Suprapubic skin (tissue), 4 donors: ENCODE measurements around the gene MUC4. TPM values are rescaled to one million over a fixed set of nuclear protein-coding genes. Genes with fewer than 3 reads are reported as not detected.
"Not testable (repeated sequence)": the region's sequence is repeated elsewhere in the genome, so short reads cannot be mapped to it uniquely, and the experiment has no call there.

Experiments
- DNase-seq, 2 donors: peaks; one replicate each; pipeline ENCODE4 v3.0.0-alpha.2; 2019; ENCODE audit warnings: low spot score in 2 of 2
- H3K27ac ChIP-seq: fragments of 200-600 bp; sonication (generic); one replicate; pipeline ENCODE4 v1.5.1; 2019
- H3K27me3 ChIP-seq: fragments of 200-600 bp; sonication (generic); one replicate; pipeline ENCODE4 v1.5.1; 2019
- H3K36me3 ChIP-seq: fragments of 200-600 bp; sonication (generic); one replicate; pipeline ENCODE4 v1.5.1; 2019
- H3K4me1 ChIP-seq: fragments of 200-600 bp; sonication (generic); one replicate; pipeline ENCODE4 v1.5.1; 2019
- H3K4me3 ChIP-seq: fragments of 200-600 bp; sonication (generic); one replicate; pipeline ENCODE4 v1.5.1; 2019; ENCODE audit warnings: mild to moderate bottlenecking
- H3K9me3 ChIP-seq: fragments of 200-600 bp; sonication (generic); one replicate; pipeline ENCODE4 v1.5.1; 2019
- CTCF ChIP-seq, 2 donors: fragments of 200-600 bp in 1 of 2; fragments of 450-650 bp in 1 of 2; sonication (generic) in 1 of 2; IDR thresholded peaks; one replicate each; pipeline ENCODE4 v1.5.1; 2016 to 2019; ENCODE audit warnings: antibody characterized with exemption in 2 of 2, mild to moderate bottlenecking in 1 of 2, moderate library complexity in 1 of 2
- EP300 ChIP-seq: sonication (generic); formaldehyde crosslinking; IDR thresholded peaks from one replicate; pipeline ENCODE4 v1.6.1; 2017; ENCODE audit warnings: antibody characterized with exemption
- POLR2A ChIP-seq, 2 donors: fragments of 450-650 bp; IDR thresholded peaks; one replicate each; pipeline ENCODE4 v1.6.1; 2017; ENCODE audit warnings: antibody characterized with exemption in 2 of 2, mild to moderate bottlenecking in 2 of 2, moderate library complexity in 2 of 2
- POLR2AphosphoS5 ChIP-seq, 3 donors: sonication (generic); formaldehyde crosslinking; IDR thresholded peaks; one replicate each; pipeline ENCODE4 v1.6.1; 2017; ENCODE audit warnings: antibody characterized with exemption in 3 of 3
- WGBS: methylation state at CpG from one replicate; pipeline ENCODE4 v1.1.5; 2018; 5-methylcytosine and 5-hydroxymethylcytosine counted together
- total RNA-seq, 4 donors: library from RNA; depleted of rRNA; stranded (reverse); fragments of >200 nt; gene quantifications; one replicate each; pipeline ENCODE4 v1.1.0, GENCODE V29; 2016

MUC4 gene
- total RNA-seq, 4 donors from 2014 or later = not detected

GRCh38 chr3:195771646-195772300 is 40.0 kb downstream of the MUC4 start:
- Histone ChIP-seq H3K4me1 (no peaks in the 10 kb centered on the region), H3K27me3 (peaks cover 8% of the 10 kb centered on the region), H3K36me3 (no peaks in the 10 kb centered on the region), H3K9me3 (no peaks in the 10 kb centered on the region), H3K27ac (no peak overlapping the region), H3K4me3 (no peak overlapping the region)
- TF ChIP-seq POLR2A (IDR thresholded peaks at IDR 0.05) = no peak
- TF ChIP-seq CTCF (IDR thresholded peaks at IDR 0.05) = no peak
- TF ChIP-seq POLR2AphosphoS5 (IDR thresholded peaks at IDR 0.05) = no peak
- no peak for TF ChIP-seq EP300
- peak; percentile 43 to 64 for DNase-seq
- WGBS = 86% methylated on average over 13 of the region's 14 CpGs

GRCh38 chr3:195770841-195771645 is 40.7 kb downstream of the MUC4 start:
- H3K4me3 ChIP-seq, H3K4me1 ChIP-seq, H3K36me3 ChIP-seq, H3K27me3 ChIP-seq, H3K9me3 ChIP-seq, H3K27ac ChIP-seq: not testable (repeated sequence)
- DNase-seq = peak in 1 of 2 donors; percentile 9
- 92% methylated on average over 9 of the region's 28 CpGs for WGBS

- no peak for TF ChIP-seq POLR2A (IDR thresholded peaks at IDR 0.05)
- TF ChIP-seq POLR2AphosphoS5 (IDR thresholded peaks at IDR 0.05) = no peak
- no peak for TF ChIP-seq CTCF (IDR thresholded peaks at IDR 0.05)
- no peak for TF ChIP-seq EP300
- WGBS = 70% methylated on average over 12 of the region's 16 CpGs
- no peaks in the 10 kb centered on the region for H3K4me1 ChIP-seq
- no peaks in the 10 kb centered on the region for H3K9me3 ChIP-seq
- no peaks in the 10 kb centered on the region for H3K36me3 ChIP-seq
- DNase-seq = peak in 1 of 2 donors; percentile 65
- no peak overlapping the region for H3K27ac ChIP-seq
- peaks cover 8% of the 10 kb centered on the region for H3K27me3 ChIP-seq
- no peak overlapping the region for H3K4me3 ChIP-seq
These were observed 41.5 kb downstream of the MUC4 start for GRCh38 chr3:195770081-195770840.

GRCh38 chr3:195769551-195769950 is 42.2 kb downstream of the MUC4 start:
- DNase-seq = no peak
- Histone ChIP-seq H3K27me3 (peaks cover 15% of the 10 kb centered on the region), H3K27ac (no peak overlapping the region), H3K9me3 (no peaks in the 10 kb centered on the region), H3K4me1 (no peaks in the 10 kb centered on the region), H3K36me3 (no peaks in the 10 kb centered on the region), H3K4me3 (no peak overlapping the region)
- no peak for TF ChIP-seq POLR2A (IDR thresholded peaks at IDR 0.05)
- no peak for TF ChIP-seq EP300
- TF ChIP-seq CTCF (IDR thresholded peaks at IDR 0.05) = no peak
- no peak for TF ChIP-seq POLR2AphosphoS5 (IDR thresholded peaks at IDR 0.05)
- 85% methylated on average over 10 of the region's 10 CpGs for WGBS

- Histone ChIP-seq H3K9me3 (no peaks in the 10 kb centered on the region), H3K4me1 (no peaks in the 10 kb centered on the region), H3K27ac (no peak overlapping the region), H3K36me3 (no peaks in the 10 kb centered on the region), H3K4me3 (no peak overlapping the region), H3K27me3 (peaks cover 16% of the 10 kb centered on the region)
- DNase-seq = peak in 1 of 2 donors; percentile 74
- no peak for TF ChIP-seq EP300
- TF ChIP-seq POLR2A (IDR thresholded peaks at IDR 0.05) = no peak
- no peak for TF ChIP-seq CTCF (IDR thresholded peaks at IDR 0.05)
- TF ChIP-seq POLR2AphosphoS5 (IDR thresholded peaks at IDR 0.05) = no peak
- WGBS = 62% methylated on average over 12 of the region's 17 CpGs
These were observed 42.9 kb downstream of the MUC4 start for GRCh38 chr3:195768831-195769303.
